A549 treated with RU486 at 1 μM for 4 hours (cell line): ENCODE data around the gene TGFB3. TPM values are rescaled to one million over a fixed set of nuclear protein-coding genes. Genes with fewer than 3 reads are reported as not detected.

Experiments used
- total RNA-seq: library from RNA; stranded (reverse); fragments of 200-300 nt; extraction: Qiagen RNA extraction; gene quantifications from 5 replicates; pipeline ENCODE4 v1.2.3, GENCODE V29; 2022; ENCODE audit warnings: low read depth

Gene TGFB3
- total RNA-seq, result 0.80 to 1.3 TPM (median 1.2 TPM) in 5 replicates

GRCh38 chr14:75981426-75982265 lies at the start of gene TGFB3:
TSS of gene TGFB3 (minus strand) at chr14:75981995. CDS start at chr14:75980893, 1,102 bp downstream.

GRCh38 chr14:75985618-75986438 lies 4.0 kb upstream of the TGFB3 start, which contains the start of gene IFT43:
TSS of gene IFT43 (plus strand) at chr14:75985763. CDS start at chr14:75985787, 24 bp downstream.

Other genes with a start within 250 kb of the TGFB3 start
- gene IFT43, start 3.8 kb upstream of the TGFB3 start, total RNA-seq, result 36.8 to 44.8 TPM (median 40.2 TPM) in 5 replicates
- gene GPATCH2L, start 169.9 kb upstream of the TGFB3 start, total RNA-seq, result 13.2 to 25.7 TPM (median 23.7 TPM) in 5 replicates